ENCODE measurements around the gene SLC24A3.

SLC24A3 gene

GRCh38 chr20:19688031-19688806 lies 475.8 kb downstream of the SLC24A3 start:
- DNase-seq (ENCODE audit: low spot score in 2 of 2) (no peak), ATAC-seq (ENCODE audit: low read depth) (no peak)
- Mint-ChIP-seq H3K4me3 (no peak overlapping the region), H3K36me3 (peaks cover 2% of the 10 kb centered on the region), H3K27ac (no peak overlapping the region), H3K9me3 (peaks cover 3% of the 10 kb centered on the region), H3K27me3 (peaks cover 7% of the 10 kb centered on the region), H3K4me1 (peaks cover 8% of the 10 kb centered on the region)

GRCh38 chr20:19690462-19690861 lies 478.0 kb downstream of the SLC24A3 start:
- ATAC-seq (ENCODE audit: low read depth): no peak
- no peak overlapping the region for H3K27ac Mint-ChIP-seq

GRCh38 chr20:19691125-19691524 lies 478.7 kb downstream of the SLC24A3 start:
- H3K4me1 Mint-ChIP-seq: peaks cover 8% of the 10 kb centered on the region
- DNase-seq (ENCODE audit: low spot score in 2 of 2): no peak
- H3K4me3 Mint-ChIP-seq: no peak overlapping the region
- H3K27ac Mint-ChIP-seq: no peak overlapping the region
- ATAC-seq (ENCODE audit: low read depth): no peak
- H3K27me3 Mint-ChIP-seq: peaks cover 3% of the 10 kb centered on the region
- H3K9me3 Mint-ChIP-seq: no peaks in the 10 kb centered on the region
- H3K36me3 Mint-ChIP-seq: no peaks in the 10 kb centered on the region

More at GRCh38 chr20:19690462-19690861, 478.0 kb downstream of the SLC24A3 start:
- Mint-ChIP-seq H3K27me3 (peaks cover 4% of the 10 kb centered on the region), H3K4me1 (peaks cover 8% of the 10 kb centered on the region), H3K4me3 (no peak overlapping the region), H3K9me3 (peaks cover 2% of the 10 kb centered on the region), H3K36me3 (no peaks in the 10 kb centered on the region)
- no peak for DNase-seq (ENCODE audit: low spot score in 2 of 2)

DNA sequence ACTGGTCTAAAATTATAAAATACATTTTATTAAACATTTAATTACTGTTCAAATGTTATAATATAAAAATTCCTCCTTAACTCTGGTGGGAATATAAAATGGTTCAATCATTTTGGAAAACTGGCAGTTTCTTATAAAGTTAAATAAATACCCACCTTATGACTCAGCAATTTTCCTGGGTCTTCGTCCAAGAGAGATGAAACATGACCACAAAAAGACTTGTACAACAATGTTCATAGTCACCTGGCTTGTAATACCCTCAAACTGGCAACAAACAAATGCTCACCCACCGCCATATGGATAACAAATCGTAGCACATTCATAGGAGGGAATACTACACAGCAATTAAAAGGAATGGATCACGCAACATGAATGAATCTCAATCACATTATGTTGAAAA lies 479.7 kb downstream of the SLC24A3 start:
- ATAC-seq (ENCODE audit: low read depth) (no peak), DNase-seq (ENCODE audit: low spot score in 2 of 2) (no peak)
- Mint-ChIP-seq H3K9me3 (no peaks in the 10 kb centered on the region), H3K36me3 (no peaks in the 10 kb centered on the region), H3K27ac (no peak overlapping the region), H3K4me3 (no peak overlapping the region), H3K4me1 (peaks cover 8% of the 10 kb centered on the region), H3K27me3 (peaks cover 3% of the 10 kb centered on the region)

DNA sequence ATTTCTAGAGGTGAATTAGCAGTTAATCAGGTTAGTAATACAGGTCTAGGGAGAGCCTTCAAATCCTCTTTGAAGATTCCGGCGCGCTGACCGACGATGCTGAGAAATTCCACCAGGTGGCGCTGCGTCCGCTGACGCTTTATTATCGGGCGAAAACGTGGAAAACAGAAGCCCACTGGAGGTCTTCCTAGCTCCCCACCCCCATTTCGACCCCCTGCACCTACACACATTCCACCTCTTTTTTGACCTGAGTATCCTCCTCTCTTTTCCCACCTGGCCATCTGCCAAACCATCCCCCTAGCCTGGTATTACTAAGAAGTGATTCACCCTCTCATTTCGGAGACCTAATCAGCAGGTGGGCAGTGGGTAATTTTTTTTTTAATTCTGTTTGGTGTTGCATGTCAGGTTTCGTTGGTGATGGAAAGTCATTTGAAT lies 480.3 kb downstream of the SLC24A3 start:
- peak; percentile 53 to 70 for DNase-seq (ENCODE audit: low spot score in 2 of 2)
- peak overlapping the region; percentile 64 for H3K4me3 Mint-ChIP-seq
- peaks cover 8% of the 10 kb centered on the region for H3K4me1 Mint-ChIP-seq
- no peaks in the 10 kb centered on the region for H3K9me3 Mint-ChIP-seq
- peak overlapping the region; percentile 29 for H3K27ac Mint-ChIP-seq
- no peaks in the 10 kb centered on the region for H3K36me3 Mint-ChIP-seq
- peak; percentile 58 for ATAC-seq (ENCODE audit: low read depth)
- peaks cover 3% of the 10 kb centered on the region for H3K27me3 Mint-ChIP-seq

DNA sequence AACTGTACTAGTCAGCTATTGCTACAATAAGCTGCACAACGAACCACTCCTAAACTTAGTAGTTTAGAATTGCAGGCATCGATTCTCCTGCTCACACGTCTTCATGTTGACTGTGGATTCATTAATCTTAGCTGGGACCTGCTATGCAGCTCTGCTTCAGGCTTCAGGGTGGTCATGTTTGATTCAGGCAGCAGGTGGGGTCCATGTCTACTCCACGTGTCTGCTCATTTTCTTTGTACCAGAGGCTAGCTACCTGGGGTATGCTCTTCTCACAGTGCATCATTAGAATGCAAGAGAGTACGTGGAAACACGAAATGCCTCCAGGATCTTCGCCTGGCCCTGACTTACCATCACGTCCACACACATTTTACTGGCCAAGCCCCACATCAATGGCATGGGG lies 481.1 kb downstream of the SLC24A3 start:
- peaks cover 8% of the 10 kb centered on the region for H3K4me1 Mint-ChIP-seq
- H3K4me3 Mint-ChIP-seq: no peak overlapping the region
- H3K27me3 Mint-ChIP-seq: peaks cover 3% of the 10 kb centered on the region
- H3K9me3 Mint-ChIP-seq: no peaks in the 10 kb centered on the region
- no peaks in the 10 kb centered on the region for H3K36me3 Mint-ChIP-seq
- H3K27ac Mint-ChIP-seq: no peak overlapping the region
- DNase-seq (ENCODE audit: low spot score in 2 of 2) (no peak), ATAC-seq (ENCODE audit: low read depth) (no peak)

GRCh38 chr20:19695081-19695480 lies 482.6 kb downstream of the SLC24A3 start:
- no peak overlapping the region for H3K4me3 Mint-ChIP-seq
- ATAC-seq (ENCODE audit: low read depth) (no peak), DNase-seq (ENCODE audit: low spot score in 2 of 2) (no peak)
- H3K27me3 Mint-ChIP-seq: peaks cover 3% of the 10 kb centered on the region
- H3K4me1 Mint-ChIP-seq: peaks cover 8% of the 10 kb centered on the region
- no peaks in the 10 kb centered on the region for H3K9me3 Mint-ChIP-seq
- no peak overlapping the region for H3K27ac Mint-ChIP-seq
- no peaks in the 10 kb centered on the region for H3K36me3 Mint-ChIP-seq

GRCh38 chr20:19696620-19697019 lies 484.2 kb downstream of the SLC24A3 start:
- no peak for ATAC-seq (ENCODE audit: low read depth)
- no peaks in the 10 kb centered on the region for H3K27me3 Mint-ChIP-seq
- H3K27ac Mint-ChIP-seq: no peak overlapping the region
- no peaks in the 10 kb centered on the region for H3K36me3 Mint-ChIP-seq
- no peaks in the 10 kb centered on the region for H3K9me3 Mint-ChIP-seq
- peaks cover 13% of the 10 kb centered on the region for H3K4me1 Mint-ChIP-seq
- no peak overlapping the region for H3K4me3 Mint-ChIP-seq
- DNase-seq (ENCODE audit: low spot score in 2 of 2): no peak

- Mint-ChIP-seq H3K36me3 (peaks cover 5% of the 10 kb centered on the region), H3K4me3 (no peak overlapping the region), H3K27me3 (no peaks in the 10 kb centered on the region), H3K27ac (no peak overlapping the region), H3K4me1 (peaks cover 14% of the 10 kb centered on the region), H3K9me3 (peaks cover 5% of the 10 kb centered on the region)
- ATAC-seq (ENCODE audit: low read depth): no peak
- DNase-seq (ENCODE audit: low spot score in 2 of 2): no peak
Observed at GRCh38 chr20:19697415-19697814, 485.0 kb downstream of the SLC24A3 start.

- Mint-ChIP-seq H3K9me3 (peaks cover 7% of the 10 kb centered on the region), H3K36me3 (peaks cover 5% of the 10 kb centered on the region)
Observed at GRCh38 chr20:19699180-19699971, 486.9 kb downstream of the SLC24A3 start.

DNA sequence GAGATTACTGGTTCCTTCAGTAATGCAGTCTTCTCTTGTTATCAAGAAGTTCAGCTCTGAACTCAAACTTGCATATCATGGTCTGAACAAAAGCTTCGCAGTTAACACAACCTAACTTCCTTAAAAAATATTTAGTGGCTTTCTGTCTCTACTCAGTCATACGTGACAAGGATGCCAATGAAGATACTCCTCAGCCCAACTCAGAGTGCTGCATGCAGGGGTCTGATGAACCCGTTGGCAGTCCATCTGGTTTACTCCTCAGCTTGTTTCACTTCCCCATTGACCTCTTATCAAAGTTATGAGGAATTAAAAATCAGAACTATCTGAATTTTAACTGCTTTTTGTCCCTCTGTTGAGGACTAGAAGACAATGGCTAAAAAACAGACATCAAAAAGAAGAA lies 489.0 kb downstream of the SLC24A3 start:
- peaks cover 5% of the 10 kb centered on the region for H3K36me3 Mint-ChIP-seq
- peak overlapping the region; percentile 28 for H3K27ac Mint-ChIP-seq
- H3K4me1 Mint-ChIP-seq: peaks cover 18% of the 10 kb centered on the region
- H3K9me3 Mint-ChIP-seq: peaks cover 7% of the 10 kb centered on the region
- ATAC-seq (ENCODE audit: low read depth): peak; percentile 92
- peak in 1 of 2 donors; percentile 50 for DNase-seq (ENCODE audit: low spot score in 2 of 2)
- no peaks in the 10 kb centered on the region for H3K27me3 Mint-ChIP-seq
- H3K4me3 Mint-ChIP-seq: peak overlapping the region; percentile 11

More at GRCh38 chr20:19699180-19699971, 486.9 kb downstream of the SLC24A3 start:
- no peaks in the 10 kb centered on the region for H3K27me3 Mint-ChIP-seq
- DNase-seq (ENCODE audit: low spot score in 2 of 2): no peak
- H3K27ac Mint-ChIP-seq: no peak overlapping the region
- peaks cover 14% of the 10 kb centered on the region for H3K4me1 Mint-ChIP-seq
- H3K4me3 Mint-ChIP-seq: no peak overlapping the region
- no peak for ATAC-seq (ENCODE audit: low read depth)

- ATAC-seq (ENCODE audit: low read depth): peak; percentile 96
Observed at GRCh38 chr20:19706463-19706862, 494.0 kb downstream of the SLC24A3 start.

GRCh38 chr20:19709635-19710335 lies 497.3 kb downstream of the SLC24A3 start:
- Mint-ChIP-seq H3K4me3 (no peak overlapping the region), H3K4me1 (peaks cover 6% of the 10 kb centered on the region), H3K9me3 (no peaks in the 10 kb centered on the region), H3K36me3 (no peaks in the 10 kb centered on the region), H3K27me3 (no peaks in the 10 kb centered on the region), H3K27ac (no peak overlapping the region)
- DNase-seq (ENCODE audit: low spot score in 2 of 2) (no peak), ATAC-seq (ENCODE audit: low read depth) (no peak)

More at GRCh38 chr20:19706463-19706862, 494.0 kb downstream of the SLC24A3 start:
- H3K4me3 Mint-ChIP-seq: no peak overlapping the region
- H3K4me1 Mint-ChIP-seq: peaks cover 20% of the 10 kb centered on the region
- H3K27me3 Mint-ChIP-seq: no peaks in the 10 kb centered on the region
- peaks cover 7% of the 10 kb centered on the region for H3K9me3 Mint-ChIP-seq
- H3K36me3 Mint-ChIP-seq: peaks cover 5% of the 10 kb centered on the region
- H3K27ac Mint-ChIP-seq: no peak overlapping the region
- peak; percentile 30 to 54 for DNase-seq (ENCODE audit: low spot score in 2 of 2)
